Measurements from ENCODE around the gene C1orf167.

DNA sequence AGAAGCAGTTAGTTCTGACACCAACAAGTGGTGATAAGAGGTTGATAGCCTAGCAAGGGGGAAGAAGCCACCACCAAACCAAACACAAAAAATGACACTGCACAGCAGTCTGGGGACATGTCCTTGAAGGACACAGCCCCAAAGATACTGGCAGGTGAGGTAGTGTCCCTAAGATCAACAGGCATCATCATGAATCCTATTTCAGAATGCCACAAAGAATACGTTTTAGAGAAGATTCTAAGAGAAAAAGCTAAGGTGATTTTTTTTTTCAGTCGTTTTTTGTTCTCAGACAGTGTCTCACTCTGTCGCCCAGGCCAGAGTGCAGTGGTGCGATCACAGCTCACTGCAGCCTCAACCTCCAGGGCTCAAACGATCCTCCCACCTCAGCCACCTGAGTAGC is 24.2 kb downstream of the C1orf167 start:
- TF ChIP-seq EZH2 (optimal IDR thresholded peaks at IDR 0.05; ENCODE audit: low read depth, low read length) (no peak), CTCF (IDR thresholded peaks at IDR 0.05; ENCODE audit: low read length) (no peak)

Data from MM.1S (cell line).